Measurements from ENCODE around the gene IFNA5.

DNA sequence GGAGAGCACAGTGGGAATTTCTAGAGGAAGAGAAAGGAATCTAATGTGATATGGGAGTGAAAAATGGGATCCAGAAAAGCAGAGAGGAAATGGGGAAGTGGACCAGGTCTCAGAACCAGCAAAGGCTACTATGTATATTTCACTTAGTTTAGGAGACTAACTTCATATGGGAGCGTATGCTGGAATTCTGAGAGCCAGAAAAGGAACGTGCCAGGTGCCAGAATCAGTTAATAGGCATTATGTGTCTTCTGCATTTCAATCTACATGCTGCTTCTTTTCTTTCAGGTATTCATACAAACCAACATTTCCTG, 36.8 kb downstream of the IFNA5 start:
- TF ChIP-seq MYC (IDR thresholded peaks at IDR 0.05; ENCODE audit: borderline replicate concordance, low read length) (no peak), MAZ (IDR thresholded peaks at IDR 0.05; ENCODE audit: borderline replicate concordance, low read depth, low read length) (no peak)
- TF ChIP-seq, protein P1, sequence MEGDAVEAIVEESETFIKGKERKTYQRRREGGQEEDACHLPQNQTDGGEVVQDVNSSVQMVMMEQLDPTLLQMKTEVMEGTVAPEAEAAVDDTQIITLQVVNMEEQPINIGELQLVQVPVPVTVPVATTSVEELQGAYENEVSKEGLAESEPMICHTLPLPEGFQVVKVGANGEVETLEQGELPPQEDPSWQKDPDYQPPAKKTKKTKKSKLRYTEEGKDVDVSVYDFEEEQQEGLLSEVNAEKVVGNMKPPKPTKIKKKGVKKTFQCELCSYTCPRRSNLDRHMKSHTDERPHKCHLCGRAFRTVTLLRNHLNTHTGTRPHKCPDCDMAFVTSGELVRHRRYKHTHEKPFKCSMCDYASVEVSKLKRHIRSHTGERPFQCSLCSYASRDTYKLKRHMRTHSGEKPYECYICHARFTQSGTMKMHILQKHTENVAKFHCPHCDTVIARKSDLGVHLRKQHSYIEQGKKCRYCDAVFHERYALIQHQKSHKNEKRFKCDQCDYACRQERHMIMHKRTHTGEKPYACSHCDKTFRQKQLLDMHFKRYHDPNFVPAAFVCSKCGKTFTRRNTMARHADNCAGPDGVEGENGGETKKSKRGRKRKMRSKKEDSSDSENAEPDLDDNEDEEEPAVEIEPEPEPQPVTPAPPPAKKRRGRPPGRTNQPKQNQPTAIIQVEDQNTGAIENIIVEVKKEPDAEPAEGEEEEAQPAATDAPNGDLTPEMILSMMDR (IDR thresholded peaks at IDR 0.05), result no peak
- TF ChIP-seq, protein P2, sequence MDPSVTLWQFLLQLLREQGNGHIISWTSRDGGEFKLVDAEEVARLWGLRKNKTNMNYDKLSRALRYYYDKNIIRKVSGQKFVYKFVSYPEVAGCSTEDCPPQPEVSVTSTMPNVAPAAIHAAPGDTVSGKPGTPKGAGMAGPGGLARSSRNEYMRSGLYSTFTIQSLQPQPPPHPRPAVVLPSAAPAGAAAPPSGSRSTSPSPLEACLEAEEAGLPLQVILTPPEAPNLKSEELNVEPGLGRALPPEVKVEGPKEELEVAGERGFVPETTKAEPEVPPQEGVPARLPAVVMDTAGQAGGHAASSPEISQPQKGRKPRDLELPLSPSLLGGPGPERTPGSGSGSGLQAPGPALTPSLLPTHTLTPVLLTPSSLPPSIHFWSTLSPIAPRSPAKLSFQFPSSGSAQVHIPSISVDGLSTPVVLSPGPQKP (IDR thresholded peaks at IDR 0.05; ENCODE audit: low read depth, low read length), result no peak

All from A549 (cell line).